Measurements from ENCODE around the gene RBBP8. TPM values are rescaled to one million over a fixed set of nuclear protein-coding genes. Genes with fewer than 3 reads are reported as not detected.
A peak's percentile ranks its signal among the peaks of the same experiment; 100 is the strongest.

Gene RBBP8
- polyA plus RNA-seq, 6 donors from 2014 or later: 6.4 to 12.3 (median 9.9) TPM

DNA sequence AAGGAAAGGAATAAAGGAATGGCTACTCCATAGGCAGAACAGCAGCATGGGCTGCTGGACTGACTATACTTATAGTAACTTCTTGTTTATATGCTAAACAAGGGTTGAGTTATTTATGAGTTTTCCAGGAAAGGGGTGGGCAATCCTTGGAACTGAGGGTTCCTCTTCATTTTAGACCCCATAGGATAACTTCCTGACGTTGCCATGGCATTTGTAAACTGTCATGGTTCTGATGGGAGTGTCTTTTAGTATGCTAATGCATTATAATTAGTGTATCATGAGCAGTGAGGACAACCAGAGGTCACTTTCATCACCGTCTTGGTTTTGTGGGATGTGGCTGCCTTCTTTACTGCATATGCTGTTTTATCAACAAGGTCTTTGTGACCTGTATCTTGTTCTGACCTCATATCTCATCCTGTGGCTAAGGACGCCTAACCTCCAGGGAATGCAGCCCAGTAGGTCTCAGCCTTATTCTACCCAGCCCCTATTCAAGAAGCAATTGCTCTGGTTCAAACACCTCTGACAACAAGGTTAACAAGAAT, 103.6 kb downstream of the RBBP8 start:
- Mint-ChIP-seq H3K4me3 (no peak overlapping the region), H3K9me3 (peaks cover 0 to 5% (median 0%) of the 10 kb centered on the region in 7 donors), H3K4me1 (no peaks in the 10 kb centered on the region), H3K36me3 (no peaks in the 10 kb centered on the region), H3K27me3 (peaks cover 0 to 8% (median 5%) of the 10 kb centered on the region in 3 donors), H3K27ac (no peak overlapping the region)
- DNase-seq: no peak
- no peak for ATAC-seq (ENCODE audit: low read depth in 2 of 2)

- no peak for DNase-seq
- ATAC-seq (ENCODE audit: low read depth in 2 of 2): no peak
- Mint-ChIP-seq H3K4me3 (no peak overlapping the region), H3K4me1 (no peaks in the 10 kb centered on the region), H3K27me3 (peaks cover 0 to 9% (median 8%) of the 10 kb centered on the region in 3 donors), H3K9me3 (peaks cover 0 to 5% (median 0%) of the 10 kb centered on the region in 7 donors), H3K36me3 (no peaks in the 10 kb centered on the region), H3K27ac (no peak overlapping the region)
Measured at GRCh38 chr18:23037646-23038045, 104.5 kb downstream of the RBBP8 start.

DNA sequence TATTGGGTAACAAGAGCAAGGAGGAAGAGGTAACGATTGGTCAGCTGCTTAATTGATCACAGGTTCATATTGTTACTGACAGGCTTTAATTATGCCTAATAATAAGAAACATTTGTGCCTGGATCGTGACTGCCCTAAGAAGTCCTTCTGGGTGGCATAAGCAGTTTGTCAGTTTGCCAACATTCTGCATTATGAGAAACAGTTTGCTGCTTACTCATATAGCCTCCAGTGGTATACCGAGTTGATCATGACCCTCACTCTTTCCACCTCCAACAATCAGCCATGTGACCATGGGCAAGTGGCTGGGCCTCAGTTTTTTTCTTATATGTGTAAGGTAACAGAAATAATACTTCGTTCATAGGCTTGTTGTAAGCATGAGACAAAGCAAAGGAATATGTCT, 105.6 kb downstream of the RBBP8 start:
- Mint-ChIP-seq H3K4me1 (no peaks in the 10 kb centered on the region), H3K36me3 (no peaks in the 10 kb centered on the region), H3K9me3 (peaks cover 0 to 5% (median 0%) of the 10 kb centered on the region in 7 donors), H3K27ac (no peak overlapping the region), H3K27me3 (peaks cover 0 to 15% (median 14%) of the 10 kb centered on the region in 3 donors), H3K4me3 (no peak overlapping the region)
- DNase-seq (no peak), ATAC-seq (ENCODE audit: low read depth in 2 of 2) (no peak)

DNA sequence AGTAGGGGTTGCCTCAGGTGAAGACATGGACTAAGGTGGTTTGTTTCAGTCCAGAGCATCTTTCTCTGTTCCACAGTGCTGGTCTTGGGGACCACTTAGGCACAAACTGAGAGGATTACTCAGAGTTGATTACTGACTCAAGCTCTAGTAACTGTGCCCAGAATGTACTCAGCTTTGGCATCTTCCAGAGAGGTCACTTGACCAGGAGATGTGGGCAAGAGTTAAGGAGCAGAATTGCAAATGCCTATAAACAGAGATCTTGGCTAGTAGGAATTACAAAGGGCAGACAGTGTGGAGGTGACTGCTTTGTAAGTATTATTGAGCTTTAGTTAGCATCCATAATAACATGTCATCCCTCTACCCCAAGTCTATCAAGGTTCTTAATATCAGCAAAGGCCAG, 109.0 kb downstream of the RBBP8 start:
- no peak for ATAC-seq (ENCODE audit: low read depth in 2 of 2)
- Mint-ChIP-seq H3K4me3 (no peak overlapping the region), H3K27ac (no peak overlapping the region), H3K4me1 (no peaks in the 10 kb centered on the region), H3K36me3 (no peaks in the 10 kb centered on the region), H3K9me3 (peaks cover 0 to 5% (median 0%) of the 10 kb centered on the region in 7 donors), H3K27me3 (peaks cover 0 to 15% (median 14%) of the 10 kb centered on the region in 3 donors)
- DNase-seq: no peak

GRCh38 chr18:23043803-23044376, 110.8 kb downstream of the RBBP8 start:
- ATAC-seq (ENCODE audit: low read depth in 2 of 2): no peak
- H3K4me3 Mint-ChIP-seq: no peak overlapping the region
- peaks cover 0 to 3% (median 0%) of the 10 kb centered on the region in 7 donors for H3K9me3 Mint-ChIP-seq
- peaks cover 0 to 12% (median 11%) of the 10 kb centered on the region in 3 donors for H3K27me3 Mint-ChIP-seq
- no peak for DNase-seq
- no peak overlapping the region for H3K27ac Mint-ChIP-seq
- no peaks in the 10 kb centered on the region for H3K4me1 Mint-ChIP-seq
- H3K36me3 Mint-ChIP-seq: no peaks in the 10 kb centered on the region

DNA sequence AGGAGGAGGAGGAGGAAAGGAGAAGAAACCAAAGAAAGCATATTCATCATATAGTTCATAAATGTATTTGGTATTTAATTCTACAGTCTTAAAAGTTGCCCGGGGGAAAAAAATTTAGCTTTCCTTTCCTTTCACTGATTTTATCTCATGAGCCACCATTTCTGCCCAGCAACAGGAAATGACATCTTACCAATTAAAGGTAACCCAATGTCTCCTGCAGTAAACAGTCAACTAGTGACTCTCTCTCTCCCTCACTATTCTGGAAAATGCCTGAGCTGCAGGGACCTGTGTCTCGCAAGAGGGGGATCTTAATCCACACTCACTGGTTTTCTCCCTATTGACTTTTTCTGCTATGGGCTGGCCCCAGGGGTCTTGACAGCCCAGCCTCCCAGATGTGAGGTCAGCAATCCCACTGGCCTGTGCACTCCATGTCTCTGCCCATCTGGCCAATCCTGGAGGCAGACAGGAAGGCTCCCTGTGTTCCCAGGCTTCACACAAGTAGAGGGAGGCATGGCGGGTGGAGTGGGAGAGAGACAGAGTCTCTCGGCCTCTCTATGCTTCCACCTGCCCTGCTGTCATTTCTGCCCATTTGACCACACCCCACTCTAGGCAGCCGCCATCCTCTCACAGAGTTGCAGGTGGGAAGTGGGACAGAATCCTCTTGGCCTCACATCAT, 116.7 kb downstream of the RBBP8 start:
- no peak for DNase-seq
- peak overlapping the region in 1 of 6 donors; percentile 60 for H3K27ac Mint-ChIP-seq
- peaks cover 0 to 9% (median 2%) of the 10 kb centered on the region in 3 donors for H3K4me1 Mint-ChIP-seq
- no peaks in the 10 kb centered on the region for H3K9me3 Mint-ChIP-seq
- H3K4me3 Mint-ChIP-seq: no peak overlapping the region
- no peaks in the 10 kb centered on the region for H3K36me3 Mint-ChIP-seq
- ATAC-seq (ENCODE audit: low read depth in 2 of 2): no peak
- H3K27me3 Mint-ChIP-seq: peaks cover 8 to 26% (median 21%) of the 10 kb centered on the region in 3 donors

DNA sequence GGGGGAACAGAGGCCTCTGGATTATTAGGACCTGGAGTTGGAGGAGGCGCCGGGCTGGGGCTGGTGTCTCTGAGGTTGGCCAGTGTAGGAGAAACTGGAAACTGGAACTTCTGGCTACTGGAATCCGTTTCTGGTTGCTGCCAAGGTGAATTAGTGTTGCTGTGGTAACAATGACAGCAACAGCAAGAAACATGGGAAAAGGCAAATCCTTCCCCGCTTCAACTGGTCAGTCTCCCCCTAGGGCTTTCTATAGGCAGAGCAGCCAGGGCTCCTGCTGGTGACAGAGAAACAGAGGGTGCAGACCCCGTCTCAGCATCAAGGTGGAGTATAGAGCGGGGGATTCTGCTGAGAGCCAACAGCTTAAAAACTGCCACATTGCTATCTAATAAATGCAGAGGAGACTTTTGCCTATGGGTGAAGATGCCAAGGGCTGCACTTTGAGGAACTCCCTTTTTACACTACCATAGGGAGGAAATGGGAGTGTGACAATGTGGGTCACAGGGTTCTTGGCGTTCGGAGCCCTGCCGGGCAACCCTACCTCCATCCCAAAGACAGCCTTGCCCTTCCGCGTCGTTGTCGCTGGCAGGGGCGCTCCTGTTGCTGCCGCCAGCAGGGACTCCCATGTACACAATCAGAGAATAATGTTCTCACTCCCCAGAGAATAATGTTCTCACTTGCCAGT, 120.8 kb downstream of the RBBP8 start:
- H3K4me3 Mint-ChIP-seq: no peak overlapping the region
- ATAC-seq (ENCODE audit: low read depth in 2 of 2) (no peak), DNase-seq (no peak)
- peaks cover 0 to 9% (median 4%) of the 10 kb centered on the region in 3 donors for H3K4me1 Mint-ChIP-seq
- H3K9me3 Mint-ChIP-seq: no peaks in the 10 kb centered on the region
- H3K36me3 Mint-ChIP-seq: no peaks in the 10 kb centered on the region
- peaks cover 16 to 42% (median 34%) of the 10 kb centered on the region in 3 donors for H3K27me3 Mint-ChIP-seq
- H3K27ac Mint-ChIP-seq: no peak overlapping the region

GRCh38 chr18:23054553-23054952, 121.4 kb downstream of the RBBP8 start:
- Mint-ChIP-seq H3K27ac (no peak overlapping the region), H3K4me3 (no peak overlapping the region)
- no peak for ATAC-seq (ENCODE audit: low read depth in 2 of 2)

GRCh38 chr18:23056315-23056714, 123.2 kb downstream of the RBBP8 start:
- Mint-ChIP-seq H3K9me3 (no peaks in the 10 kb centered on the region), H3K27me3 (peaks cover 16 to 34% (median 25%) of the 10 kb centered on the region in 3 donors), H3K36me3 (no peaks in the 10 kb centered on the region), H3K4me1 (peaks cover 0 to 9% (median 2%) of the 10 kb centered on the region in 3 donors), H3K4me3 (no peak overlapping the region), H3K27ac (no peak overlapping the region)
- ATAC-seq (ENCODE audit: low read depth in 2 of 2) (no peak), DNase-seq (no peak)

More at GRCh38 chr18:23054553-23054952, 121.4 kb downstream of the RBBP8 start:
- peaks cover 16 to 42% (median 34%) of the 10 kb centered on the region in 3 donors for H3K27me3 Mint-ChIP-seq
- no peak for DNase-seq
- no peaks in the 10 kb centered on the region for H3K36me3 Mint-ChIP-seq
- no peaks in the 10 kb centered on the region for H3K9me3 Mint-ChIP-seq
- H3K4me1 Mint-ChIP-seq: peaks cover 0 to 9% (median 2%) of the 10 kb centered on the region in 3 donors

DNA sequence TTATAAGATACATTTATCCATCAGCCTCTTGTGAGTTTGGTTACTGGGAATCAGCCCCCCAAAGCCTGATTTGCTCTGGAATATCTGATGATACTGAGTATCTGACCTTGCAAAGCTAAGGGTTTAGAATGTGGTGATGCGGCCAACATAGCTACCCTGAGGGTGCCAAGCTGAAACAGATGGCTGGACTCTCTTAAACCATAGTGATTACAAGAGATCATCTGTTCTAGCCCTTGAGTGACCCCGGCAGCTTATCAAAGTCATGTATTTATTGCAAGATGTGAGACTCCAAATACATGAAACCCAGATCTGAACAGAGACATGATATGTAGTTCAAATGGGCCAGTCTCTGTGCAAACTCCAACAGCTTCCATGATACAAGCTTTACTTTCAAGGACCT, 124.0 kb downstream of the RBBP8 start:
- H3K27me3 Mint-ChIP-seq: peaks cover 16 to 34% (median 25%) of the 10 kb centered on the region in 3 donors
- no peaks in the 10 kb centered on the region for H3K36me3 Mint-ChIP-seq
- peaks cover 0 to 3% (median 0%) of the 10 kb centered on the region in 7 donors for H3K9me3 Mint-ChIP-seq
- DNase-seq: no peak
- H3K27ac Mint-ChIP-seq: no peak overlapping the region
- H3K4me3 Mint-ChIP-seq: no peak overlapping the region
- peaks cover 0 to 9% (median 2%) of the 10 kb centered on the region in 3 donors for H3K4me1 Mint-ChIP-seq
- no peak for ATAC-seq (ENCODE audit: low read depth in 2 of 2)

DNA sequence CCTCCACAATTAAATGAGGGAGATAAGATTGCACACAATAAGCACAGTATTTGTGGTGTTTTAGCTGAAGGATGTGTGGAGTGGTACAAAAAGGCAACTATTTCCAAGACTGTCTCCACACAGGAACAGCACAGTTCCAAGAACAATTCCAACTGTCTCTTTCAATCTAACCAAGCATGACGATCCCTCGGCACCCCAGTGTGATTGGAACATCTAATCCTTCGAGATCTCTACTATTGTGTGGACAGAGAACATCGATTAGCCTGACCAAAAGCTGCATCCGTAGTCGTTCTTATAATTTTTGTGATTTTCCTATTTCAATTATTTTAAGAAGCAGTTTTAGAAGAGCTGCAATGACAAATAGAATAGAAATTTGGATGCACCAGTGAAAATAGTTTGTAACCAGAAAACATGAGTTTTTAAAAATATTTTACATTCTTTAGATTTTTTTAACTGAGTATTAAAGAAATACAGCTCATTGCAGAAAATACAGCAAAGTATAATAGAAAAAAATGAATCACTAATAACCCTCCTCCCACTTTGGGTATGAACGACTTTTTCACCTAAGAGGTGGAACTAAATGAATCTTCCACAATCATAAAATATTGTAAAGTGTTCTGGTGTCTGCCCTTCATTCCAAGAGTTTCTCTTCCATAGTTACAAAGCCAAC, 125.8 kb downstream of the RBBP8 start:
- peaks cover 0 to 9% (median 6%) of the 10 kb centered on the region in 7 donors for H3K9me3 Mint-ChIP-seq
- H3K4me3 Mint-ChIP-seq: no peak overlapping the region
- peaks cover 0 to 6% (median 2%) of the 10 kb centered on the region in 3 donors for H3K4me1 Mint-ChIP-seq
- H3K36me3 Mint-ChIP-seq: peaks cover 0 to 11% of the 10 kb centered on the region in 2 donors
- no peak overlapping the region for H3K27ac Mint-ChIP-seq
- peaks cover 11 to 26% (median 22%) of the 10 kb centered on the region in 3 donors for H3K27me3 Mint-ChIP-seq
- DNase-seq: no peak
- ATAC-seq (ENCODE audit: low read depth in 2 of 2): no peak

DNA sequence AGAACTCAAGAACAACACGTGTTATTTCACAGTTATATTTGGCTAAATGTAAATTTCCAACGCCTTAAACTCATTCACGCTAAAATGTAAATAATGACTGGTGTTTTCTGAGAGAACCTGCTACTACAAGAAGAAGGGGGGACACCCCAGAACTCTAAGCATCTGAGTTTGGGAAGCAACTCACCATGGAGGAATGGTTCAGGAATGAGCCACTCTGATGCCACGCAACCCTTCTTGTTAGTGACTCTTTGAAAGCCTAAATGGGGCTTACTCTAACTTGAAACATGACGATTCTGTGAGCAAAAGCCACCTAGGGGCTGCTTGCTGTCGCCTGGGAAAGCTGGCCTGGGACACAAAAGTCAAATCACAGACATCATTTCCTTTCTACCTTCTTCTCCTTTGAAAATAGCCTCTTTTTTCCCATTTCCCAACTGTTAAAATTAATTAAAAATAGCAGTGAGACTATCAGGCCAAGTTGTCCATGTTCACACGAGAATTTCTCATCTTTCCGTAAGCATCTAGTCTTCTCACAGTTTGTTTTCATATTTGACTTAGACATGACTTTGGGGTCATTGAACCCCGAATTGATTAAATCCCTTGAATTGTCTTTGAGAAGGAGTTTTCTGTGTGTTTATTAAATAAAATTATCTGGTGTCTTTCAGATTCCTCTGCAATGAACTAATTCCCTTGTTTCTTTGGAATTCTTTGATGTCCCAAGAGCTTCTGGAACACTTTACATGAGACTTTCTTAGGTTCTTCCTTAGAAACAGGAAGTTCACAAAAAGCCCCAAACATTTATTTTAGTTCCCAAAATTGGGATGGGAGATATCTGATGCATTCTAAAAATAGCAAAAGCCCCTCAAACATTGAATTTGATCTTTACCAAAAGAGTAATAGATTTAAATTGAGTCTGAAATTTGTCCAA, 126.7 kb downstream of the RBBP8 start:
- Mint-ChIP-seq H3K27ac (peak overlapping the region in 1 of 6 donors; percentile 36), H3K9me3 (peaks cover 0 to 10% (median 6%) of the 10 kb centered on the region in 7 donors), H3K36me3 (peaks cover 0 to 11% of the 10 kb centered on the region in 2 donors), H3K4me1 (peaks cover 0 to 2% (median 0%) of the 10 kb centered on the region in 3 donors), H3K27me3 (peaks cover 7 to 18% (median 16%) of the 10 kb centered on the region in 3 donors), H3K4me3 (peak overlapping the region in 1 of 8 donors; percentile 10)
- DNase-seq (no peak), ATAC-seq (ENCODE audit: low read depth in 2 of 2) (no peak)

All from naive B cell (primary cell).